ENCODE measurements around the gene BCAS1.

The BCAS1 gene

GRCh38 chr20:53929974-53930650 is 140.3 kb downstream of the BCAS1 start:
- Histone ChIP-seq H3K9ac (no peak overlapping the region), H3K27ac (no peak overlapping the region), H3K9me3 (ENCODE audit: control insufficient read depth, low read length) (no peaks in the 10 kb centered on the region), H3K4me3 (ENCODE audit: low read depth, low read length) (no peak overlapping the region), H3K79me2 (no peaks in the 10 kb centered on the region), H3K4me1 (no peaks in the 10 kb centered on the region), H3K36me3 (ENCODE audit: control insufficient read depth, insufficient read depth, low read length) (no peaks in the 10 kb centered on the region), H3K4me2 (ENCODE audit: low read length) (no peak overlapping the region), H2AFZ (peak overlapping the region; percentile 40), H3K27me3 (ENCODE audit: control insufficient read depth, insufficient read depth, low read length) (no peaks in the 10 kb centered on the region)
- TF ChIP-seq CTCF (IDR thresholded peaks at IDR 0.05), result no peak

- TF ChIP-seq CTCF (IDR thresholded peaks at IDR 0.05), result no peak
- no peaks in the 10 kb centered on the region for H3K79me2 ChIP-seq
- no peaks in the 10 kb centered on the region for H3K9me3 ChIP-seq (ENCODE audit: control insufficient read depth, low read length)
- H3K27me3 ChIP-seq (ENCODE audit: control insufficient read depth, insufficient read depth, low read length), result no peaks in the 10 kb centered on the region
- no peaks in the 10 kb centered on the region for H3K36me3 ChIP-seq (ENCODE audit: control insufficient read depth, insufficient read depth, low read length)
- H3K9ac ChIP-seq, result no peak overlapping the region
- no peak overlapping the region for H3K4me2 ChIP-seq (ENCODE audit: low read length)
- H3K27ac ChIP-seq, result no peak overlapping the region
- H3K4me1 ChIP-seq, result no peaks in the 10 kb centered on the region
- no peak overlapping the region for H3K4me3 ChIP-seq (ENCODE audit: low read depth, low read length)
- no peak overlapping the region for H2AFZ ChIP-seq
Observed at GRCh38 chr20:53929399-53929798, 141.0 kb downstream of the BCAS1 start.

GRCh38 chr20:53927990-53928389 is 142.4 kb downstream of the BCAS1 start:
- Histone ChIP-seq H3K79me2 (no peaks in the 10 kb centered on the region), H3K27me3 (ENCODE audit: control insufficient read depth, insufficient read depth, low read length) (no peaks in the 10 kb centered on the region), H3K4me3 (ENCODE audit: low read depth, low read length) (no peak overlapping the region), H3K36me3 (ENCODE audit: control insufficient read depth, insufficient read depth, low read length) (no peaks in the 10 kb centered on the region), H3K27ac (no peak overlapping the region), H3K4me1 (peaks cover 2% of the 10 kb centered on the region), H3K9me3 (ENCODE audit: control insufficient read depth, low read length) (no peaks in the 10 kb centered on the region), H3K9ac (no peak overlapping the region), H2AFZ (no peak overlapping the region), H3K4me2 (ENCODE audit: low read length) (no peak overlapping the region)
- no peak for TF ChIP-seq CTCF (IDR thresholded peaks at IDR 0.05)

- Histone ChIP-seq H3K36me3 (ENCODE audit: control insufficient read depth, insufficient read depth, low read length) (no peaks in the 10 kb centered on the region), H3K4me1 (peaks cover 2% of the 10 kb centered on the region), H3K9ac (no peak overlapping the region), H2AFZ (no peak overlapping the region), H3K9me3 (ENCODE audit: control insufficient read depth, low read length) (no peaks in the 10 kb centered on the region), H3K79me2 (no peaks in the 10 kb centered on the region), H3K27me3 (ENCODE audit: control insufficient read depth, insufficient read depth, low read length) (no peaks in the 10 kb centered on the region), H3K4me3 (ENCODE audit: low read depth, low read length) (no peak overlapping the region), H3K27ac (no peak overlapping the region), H3K4me2 (ENCODE audit: low read length) (no peak overlapping the region)
- TF ChIP-seq CTCF (IDR thresholded peaks at IDR 0.05), result no peak
Observed at GRCh38 chr20:53926428-53927028, 143.9 kb downstream of the BCAS1 start.

Data from parathyroid adenoma (tissue), 2 donors.